ENCODE data around the gene ZNF782. TPM values are rescaled to one million over a fixed set of nuclear protein-coding genes. Genes with fewer than 3 reads are reported as not detected.

ZNF782 gene
- total and polyA plus RNA-seq, 2 donors (not counting 1 experiment from before 2014, with no cell fraction given), result 1.2 to 2.6 TPM

DNA sequence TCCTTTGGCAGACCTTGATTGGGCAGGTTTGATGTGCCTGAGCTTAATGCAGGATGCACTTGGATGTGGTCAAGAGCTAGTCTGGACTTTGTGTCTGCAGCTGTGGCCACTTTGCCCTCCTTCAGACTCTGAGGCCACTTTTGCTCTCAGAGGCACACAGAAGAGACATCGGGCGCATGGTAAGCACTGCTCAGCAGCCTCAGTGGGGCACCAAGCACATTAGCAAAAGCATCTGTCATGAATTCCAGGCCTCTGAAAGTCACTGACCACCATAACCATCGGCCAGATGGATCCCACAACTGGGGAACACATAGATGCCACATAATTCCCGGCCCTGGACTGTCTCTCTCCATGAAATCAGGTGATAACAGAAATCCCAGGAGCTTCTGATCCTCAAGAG is 34.3 kb upstream of the ZNF782 start:
- no peak overlapping the region for H3K9ac ChIP-seq (ENCODE audit: insufficient read depth, low read length)
- no peaks in the 10 kb centered on the region for H3K36me3 ChIP-seq (ENCODE audit: control insufficient read depth, insufficient read depth, low read length)
- H3K4me3 ChIP-seq (replicated peaks in 1 of 4; ENCODE audit: control extremely low read depth in 1 of 4, insufficient read depth in 1 of 4, low read depth in 3 of 4, low read length in 4 of 4), result no peak overlapping the region
- H3K79me2 ChIP-seq (ENCODE audit: control insufficient read depth, insufficient read depth, low read length), result no peaks in the 10 kb centered on the region
- H3K4me2 ChIP-seq (ENCODE audit: extremely low read depth, insufficient read depth, low read length), result no peak overlapping the region
- H4K20me1 ChIP-seq (ENCODE audit: control insufficient read depth, extremely low read depth, insufficient read depth, low read length), result no peaks in the 10 kb centered on the region
- no peak overlapping the region for H2AFZ ChIP-seq (ENCODE audit: low read length)
- H3K9me3 ChIP-seq (ENCODE audit: control insufficient read depth, insufficient read depth, low read depth, low read length), result no peaks in the 10 kb centered on the region
- no peaks in the 10 kb centered on the region for H3K27me3 ChIP-seq (ENCODE audit: control insufficient read depth, insufficient read depth, low read length)
- no peak for DNase-seq (ENCODE audit: low read depth in 2 of 2)
- H3K4me1 ChIP-seq (ENCODE audit: control insufficient read depth, extremely low read depth, insufficient read depth, low read length), result no peaks in the 10 kb centered on the region
- TF ChIP-seq, protein P1, sequence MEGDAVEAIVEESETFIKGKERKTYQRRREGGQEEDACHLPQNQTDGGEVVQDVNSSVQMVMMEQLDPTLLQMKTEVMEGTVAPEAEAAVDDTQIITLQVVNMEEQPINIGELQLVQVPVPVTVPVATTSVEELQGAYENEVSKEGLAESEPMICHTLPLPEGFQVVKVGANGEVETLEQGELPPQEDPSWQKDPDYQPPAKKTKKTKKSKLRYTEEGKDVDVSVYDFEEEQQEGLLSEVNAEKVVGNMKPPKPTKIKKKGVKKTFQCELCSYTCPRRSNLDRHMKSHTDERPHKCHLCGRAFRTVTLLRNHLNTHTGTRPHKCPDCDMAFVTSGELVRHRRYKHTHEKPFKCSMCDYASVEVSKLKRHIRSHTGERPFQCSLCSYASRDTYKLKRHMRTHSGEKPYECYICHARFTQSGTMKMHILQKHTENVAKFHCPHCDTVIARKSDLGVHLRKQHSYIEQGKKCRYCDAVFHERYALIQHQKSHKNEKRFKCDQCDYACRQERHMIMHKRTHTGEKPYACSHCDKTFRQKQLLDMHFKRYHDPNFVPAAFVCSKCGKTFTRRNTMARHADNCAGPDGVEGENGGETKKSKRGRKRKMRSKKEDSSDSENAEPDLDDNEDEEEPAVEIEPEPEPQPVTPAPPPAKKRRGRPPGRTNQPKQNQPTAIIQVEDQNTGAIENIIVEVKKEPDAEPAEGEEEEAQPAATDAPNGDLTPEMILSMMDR (conservative IDR thresholded peaks at IDR 0.05 in 1 of 2, IDR thresholded peaks at IDR 0.05 in 1 of 2; ENCODE audit: low read depth in 1 of 2, low read length in 2 of 2), result no peak
- no peak for TF ChIP-seq EZH2 (IDR thresholded peaks at IDR 0.05; ENCODE audit: low read length, missing control alignments)
- H3K27ac ChIP-seq (ENCODE audit: insufficient read depth, low read length), result no peak overlapping the region

DNA sequence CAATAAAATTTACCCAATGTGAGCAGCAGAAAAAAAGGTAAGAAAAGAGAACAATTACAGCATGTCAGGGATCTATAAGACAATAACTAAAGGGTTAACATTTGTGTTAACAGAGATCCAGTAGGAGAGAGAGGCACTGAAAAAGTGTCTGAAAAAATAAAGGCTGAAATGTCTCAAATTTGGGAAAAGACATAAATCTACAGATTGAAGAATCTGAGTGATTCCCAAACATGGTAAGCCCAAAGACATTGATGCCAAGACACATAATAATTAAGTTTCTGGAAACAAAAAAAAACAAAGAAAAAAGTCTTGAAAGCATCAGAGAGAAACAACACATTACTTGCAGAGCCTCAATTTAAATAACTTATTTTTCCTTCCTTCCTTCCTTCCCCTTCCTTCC is 31.1 kb upstream of the ZNF782 start:
- no peak overlapping the region for H3K4me2 ChIP-seq (ENCODE audit: extremely low read depth, insufficient read depth, low read length)
- no peak for TF ChIP-seq EZH2 (IDR thresholded peaks at IDR 0.05; ENCODE audit: low read length, missing control alignments)
- TF ChIP-seq, protein P1 (conservative IDR thresholded peaks at IDR 0.05 in 1 of 2, IDR thresholded peaks at IDR 0.05 in 1 of 2; ENCODE audit: low read depth in 1 of 2, low read length in 2 of 2), result no peak
- peaks cover 2% of the 10 kb centered on the region for H3K27me3 ChIP-seq (ENCODE audit: control insufficient read depth, insufficient read depth, low read length)
- no peak for DNase-seq (ENCODE audit: low read depth in 2 of 2)
- no peak overlapping the region for H3K9ac ChIP-seq (ENCODE audit: insufficient read depth, low read length)
- H3K36me3 ChIP-seq (ENCODE audit: control insufficient read depth, insufficient read depth, low read length), result no peaks in the 10 kb centered on the region
- H3K79me2 ChIP-seq (ENCODE audit: control insufficient read depth, insufficient read depth, low read length), result no peaks in the 10 kb centered on the region
- H3K4me3 ChIP-seq (replicated peaks in 1 of 4; ENCODE audit: control extremely low read depth in 1 of 4, insufficient read depth in 1 of 4, low read depth in 3 of 4, low read length in 4 of 4), result no peak overlapping the region
- no peaks in the 10 kb centered on the region for H4K20me1 ChIP-seq (ENCODE audit: control insufficient read depth, extremely low read depth, insufficient read depth, low read length)
- H3K4me1 ChIP-seq (ENCODE audit: control insufficient read depth, extremely low read depth, insufficient read depth, low read length), result no peaks in the 10 kb centered on the region
- H3K9me3 ChIP-seq (ENCODE audit: control insufficient read depth, insufficient read depth, low read depth, low read length), result no peaks in the 10 kb centered on the region
- H2AFZ ChIP-seq (ENCODE audit: low read length), result no peak overlapping the region
- no peak overlapping the region for H3K27ac ChIP-seq (ENCODE audit: insufficient read depth, low read length)

DNA sequence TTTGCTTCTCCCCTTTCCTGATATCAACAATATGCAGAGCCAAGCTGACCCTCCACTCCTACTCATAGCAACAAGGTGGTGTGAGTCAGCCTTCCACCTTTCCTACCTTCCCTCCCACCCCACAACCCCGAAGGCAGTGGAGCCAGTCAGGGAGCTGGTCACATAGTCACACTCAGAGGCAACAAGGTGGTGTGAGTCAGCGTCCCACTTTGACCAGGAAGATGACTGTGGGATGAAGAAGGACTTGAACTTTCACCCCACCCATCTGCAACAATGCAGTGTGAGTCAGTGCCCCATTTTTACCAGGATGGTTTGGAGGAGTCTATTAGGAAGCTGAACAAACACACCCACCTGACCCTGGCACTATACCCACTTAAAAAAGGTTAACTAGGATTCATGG is 30.1 kb upstream of the ZNF782 start:
- peaks cover 2% of the 10 kb centered on the region for H3K27me3 ChIP-seq (ENCODE audit: control insufficient read depth, insufficient read depth, low read length)
- H3K27ac ChIP-seq (ENCODE audit: insufficient read depth, low read length), result no peak overlapping the region
- H3K4me2 ChIP-seq (ENCODE audit: extremely low read depth, insufficient read depth, low read length), result no peak overlapping the region
- no peak for TF ChIP-seq EZH2 (IDR thresholded peaks at IDR 0.05; ENCODE audit: low read length, missing control alignments)
- TF ChIP-seq, protein P1 (conservative IDR thresholded peaks at IDR 0.05 in 1 of 2, IDR thresholded peaks at IDR 0.05 in 1 of 2; ENCODE audit: low read depth in 1 of 2, low read length in 2 of 2), result no peak
- DNase-seq (ENCODE audit: low read depth in 2 of 2), result peak; percentile 44 to 81
- H4K20me1 ChIP-seq (ENCODE audit: control insufficient read depth, extremely low read depth, insufficient read depth, low read length), result no peaks in the 10 kb centered on the region
- no peaks in the 10 kb centered on the region for H3K4me1 ChIP-seq (ENCODE audit: control insufficient read depth, extremely low read depth, insufficient read depth, low read length)
- no peaks in the 10 kb centered on the region for H3K9me3 ChIP-seq (ENCODE audit: control insufficient read depth, insufficient read depth, low read depth, low read length)
- no peaks in the 10 kb centered on the region for H3K36me3 ChIP-seq (ENCODE audit: control insufficient read depth, insufficient read depth, low read length)
- no peak overlapping the region for H3K4me3 ChIP-seq (replicated peaks in 1 of 4; ENCODE audit: control extremely low read depth in 1 of 4, insufficient read depth in 1 of 4, low read depth in 3 of 4, low read length in 4 of 4)
- no peak overlapping the region for H2AFZ ChIP-seq (ENCODE audit: low read length)
- H3K9ac ChIP-seq (ENCODE audit: insufficient read depth, low read length), result no peak overlapping the region
- no peaks in the 10 kb centered on the region for H3K79me2 ChIP-seq (ENCODE audit: control insufficient read depth, insufficient read depth, low read length)
